Chondrocyte (in vitro differentiated cells): Measurements from ENCODE around the gene RPTN. TPM values are rescaled to one million over a fixed set of nuclear protein-coding genes. Genes with fewer than 3 reads are reported as not detected.
"Not testable (repeated sequence)": the region's sequence is repeated elsewhere in the genome, so short reads cannot be mapped to it uniquely, and the experiment has no call there.

ENCODE experiments used
- DNase-seq: peaks from one replicate; pipeline ENCODE4 v3.0.0; 2021; ENCODE audit warnings: mixed read lengths, low spot score
- H3K27ac Mint-ChIP-seq: one replicate; pipeline ENCODE4 v1.8.0; 2021; ENCODE audit warnings: mild to moderate bottlenecking, moderate library complexity, mixed read lengths; ENCODE audit not compliant: unreplicated experiment
- H3K27me3 Mint-ChIP-seq: 2 replicates; pipeline ENCODE4 v1.8.0; 2021; ENCODE audit warnings: low read depth, mixed read lengths
- H3K36me3 Mint-ChIP-seq: 2 replicates; pipeline ENCODE4 v1.8.0; 2021; ENCODE audit warnings: low read depth, mixed read lengths
- H3K4me1 Mint-ChIP-seq: 2 replicates; pipeline ENCODE4 v1.8.0; 2021; ENCODE audit warnings: low read depth, mild to moderate bottlenecking, mixed read lengths
- H3K4me3 Mint-ChIP-seq: one replicate; pipeline ENCODE4 v1.8.0; 2021; ENCODE audit warnings: mild to moderate bottlenecking, moderate library complexity, mixed read lengths; ENCODE audit not compliant: unreplicated experiment
- H3K9me3 Mint-ChIP-seq: 2 replicates; pipeline ENCODE4 v1.8.0; 2021; ENCODE audit warnings: low read depth, mixed read lengths
- CTCF ChIP-seq: fragments of 200-600 bp; sonication (generic); IDR thresholded peaks from 2 replicates; pipeline ENCODE4 v1.5.0; 2021; ENCODE audit warnings: antibody characterized with exemption, mild to moderate bottlenecking, moderate library complexity
- total RNA-seq: library from RNA; stranded (reverse); gene quantifications from 3 replicates; pipeline ENCODE4 v1.2.1, GENCODE V29; 2021

The RPTN gene
- total RNA-seq, 1 donor from 2014 or later = not detected

GRCh38 chr1:152148981-152149380 is 10.0 kb downstream of the RPTN start:
- H3K27ac Mint-ChIP-seq = no peak overlapping the region
- no peak overlapping the region for H3K4me3 Mint-ChIP-seq
- DNase-seq = no peak
- H3K4me1 Mint-ChIP-seq = no peaks in the 10 kb centered on the region
- H3K27me3 Mint-ChIP-seq = peaks cover 27% of the 10 kb centered on the region
- H3K36me3 Mint-ChIP-seq = peaks cover 1% of the 10 kb centered on the region
- no peak for TF ChIP-seq CTCF
- H3K9me3 Mint-ChIP-seq = peaks cover 18% of the 10 kb centered on the region

- Mint-ChIP-seq H3K4me3 (no peak overlapping the region), H3K9me3 (peaks cover 18% of the 10 kb centered on the region), H3K4me1 (no peaks in the 10 kb centered on the region), H3K36me3 (peaks cover 1% of the 10 kb centered on the region), H3K27ac (no peak overlapping the region), H3K27me3 (peaks cover 23% of the 10 kb centered on the region)
- no peak for DNase-seq
- no peak for TF ChIP-seq CTCF
These were observed 11.0 kb downstream of the RPTN start for GRCh38 chr1:152148051-152148450.

GRCh38 chr1:152145769-152146168 is 13.3 kb downstream of the RPTN start:
- DNase-seq = no peak
- Mint-ChIP-seq H3K4me3 (no peak overlapping the region), H3K27me3 (peaks cover 13% of the 10 kb centered on the region), H3K4me1 (no peaks in the 10 kb centered on the region), H3K36me3 (peaks cover 1% of the 10 kb centered on the region), H3K9me3 (peaks cover 18% of the 10 kb centered on the region), H3K27ac (no peak overlapping the region)
- no peak for TF ChIP-seq CTCF

GRCh38 chr1:152144674-152145183 is 14.3 kb downstream of the RPTN start:
- not testable (repeated sequence) for H3K4me1 Mint-ChIP-seq, DNase-seq, H3K27ac Mint-ChIP-seq, H3K36me3 Mint-ChIP-seq, H3K4me3 Mint-ChIP-seq
- Mint-ChIP-seq H3K9me3 (peaks cover 18% of the 10 kb centered on the region), H3K27me3 (peaks cover 17% of the 10 kb centered on the region)

GRCh38 chr1:152143150-152143887 is 15.7 kb downstream of the RPTN start:
- Mint-ChIP-seq H3K4me3 (no peak overlapping the region), H3K27me3 (peaks cover 20% of the 10 kb centered on the region), H3K4me1 (no peaks in the 10 kb centered on the region), H3K36me3 (peaks cover 1% of the 10 kb centered on the region), H3K27ac (no peak overlapping the region), H3K9me3 (peaks cover 11% of the 10 kb centered on the region)
- no peak for TF ChIP-seq CTCF
- DNase-seq = no peak
